Measurements from ENCODE around the gene GNAO1. TPM values are rescaled to one million over a fixed set of nuclear protein-coding genes. Genes with fewer than 3 reads are reported as not detected.

Gene GNAO1
- total RNA-seq = 4.1 TPM

DNA sequence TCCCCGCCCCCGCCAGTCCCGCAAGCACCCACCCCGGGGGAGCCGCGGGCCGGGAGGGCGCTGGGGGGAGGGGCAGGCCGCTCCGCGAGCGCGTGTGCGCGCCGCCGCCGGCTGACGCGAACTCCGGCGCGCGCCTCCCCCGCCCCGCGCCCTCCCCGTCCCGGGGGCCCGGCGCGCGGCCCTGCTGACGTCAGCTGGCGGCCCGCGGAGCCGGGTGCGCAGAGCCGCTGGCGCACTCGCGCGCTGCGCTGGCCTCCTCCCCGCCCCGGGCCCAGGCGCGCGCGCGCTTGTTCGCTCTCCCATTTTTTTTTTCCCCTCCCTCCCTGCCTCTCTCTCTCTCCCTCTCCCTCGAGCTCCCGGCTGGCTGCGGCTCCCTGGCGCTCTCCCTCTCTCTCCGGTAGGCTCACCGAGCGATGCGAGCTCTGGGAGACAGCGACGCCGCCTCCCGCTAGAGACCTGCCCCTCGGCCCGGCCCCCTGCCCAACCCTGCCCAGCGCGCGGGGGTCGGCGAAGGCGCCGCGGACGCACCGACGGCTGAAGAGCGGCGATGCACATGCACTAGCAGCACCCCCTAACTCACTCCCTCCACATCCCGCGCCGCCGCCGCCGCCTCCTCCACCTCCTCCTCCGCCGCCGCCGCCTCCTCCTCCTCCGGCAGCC lies at the start of gene GNAO1:
Gene GNAO1, plus strand, starts transcription at position 334 of the 660 bp plus-strand sequence. CDS start 747 bp downstream, outside the sequence.

Small RNA genes lying within 50 kb of the gene (small RNA-seq; reads per million reads assigned to genes)
- gene MIR3935 (ENCODE audit: low replicate concordance) = not detected

Other genes starting within 250 kb of the GNAO1 start
- 141 TPM for gene AMFR, start 234.1 kb downstream of the GNAO1 start, total RNA-seq

All from metanephros (tissue), 2 donors.